ENCODE data around the gene SPSB3.

Gene SPSB3

DNA sequence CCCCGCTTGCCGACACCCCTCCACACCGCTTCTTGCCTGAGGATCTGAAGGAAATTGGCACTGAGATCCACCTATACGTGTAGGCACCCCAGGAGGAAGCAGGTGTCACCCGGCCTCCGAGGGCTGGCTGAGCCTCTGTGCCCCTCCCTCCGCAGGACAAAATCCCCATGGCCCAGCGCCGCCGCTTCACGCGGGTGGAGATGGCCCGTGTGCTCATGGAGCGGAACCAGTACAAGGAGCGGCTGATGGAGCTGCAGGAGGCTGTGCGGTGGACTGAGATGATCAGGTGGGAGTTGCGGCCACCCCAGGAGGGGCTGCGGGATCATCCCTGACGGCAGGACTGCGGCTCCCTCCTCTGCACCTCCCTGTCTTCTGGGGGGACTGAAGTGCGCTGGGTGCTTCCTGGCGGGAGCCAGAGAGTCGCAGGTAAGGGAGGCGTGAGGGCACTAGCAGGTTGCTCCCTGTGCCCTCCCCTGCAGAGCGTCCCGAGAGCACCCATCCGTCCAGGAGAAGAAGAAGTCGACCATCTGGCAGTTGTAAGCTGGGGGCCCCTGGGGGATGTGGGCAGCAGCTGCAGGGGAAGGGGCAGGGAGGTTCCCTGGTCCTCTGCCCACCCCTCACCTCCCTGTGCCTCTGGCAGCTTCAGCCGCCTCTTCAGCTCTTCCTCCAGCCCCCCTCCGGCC, 20.0 kb downstream of the SPSB3 start:
- no peak for DNase-seq

- DNase-seq: no peak
Measured at GRCh38 chr16:1761751-1762150, 20.6 kb downstream of the SPSB3 start.

- no peak for DNase-seq
Measured at GRCh38 chr16:1760911-1761310, 21.5 kb downstream of the SPSB3 start.

DNA sequence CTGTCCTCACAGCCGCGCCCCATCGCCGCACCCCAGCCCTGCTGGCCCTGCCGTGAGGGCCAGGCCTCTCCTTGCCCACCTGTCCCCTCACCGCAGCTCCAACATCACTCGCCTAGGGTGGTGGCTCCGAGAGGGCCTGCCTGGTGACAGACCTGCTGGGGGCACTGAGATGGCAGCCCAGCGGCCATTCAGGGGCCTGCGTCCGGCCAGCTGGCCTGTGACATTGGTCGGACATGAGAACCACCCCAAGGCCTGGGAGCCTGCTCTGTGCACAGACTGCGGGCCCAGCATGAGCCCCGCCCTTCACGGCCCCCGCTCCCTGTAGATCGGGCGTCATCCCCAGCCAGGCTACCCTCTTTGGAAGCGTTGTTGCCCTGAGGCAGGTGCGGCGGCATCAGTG, 22.9 kb downstream of the SPSB3 start:
- no peak for DNase-seq

DNA sequence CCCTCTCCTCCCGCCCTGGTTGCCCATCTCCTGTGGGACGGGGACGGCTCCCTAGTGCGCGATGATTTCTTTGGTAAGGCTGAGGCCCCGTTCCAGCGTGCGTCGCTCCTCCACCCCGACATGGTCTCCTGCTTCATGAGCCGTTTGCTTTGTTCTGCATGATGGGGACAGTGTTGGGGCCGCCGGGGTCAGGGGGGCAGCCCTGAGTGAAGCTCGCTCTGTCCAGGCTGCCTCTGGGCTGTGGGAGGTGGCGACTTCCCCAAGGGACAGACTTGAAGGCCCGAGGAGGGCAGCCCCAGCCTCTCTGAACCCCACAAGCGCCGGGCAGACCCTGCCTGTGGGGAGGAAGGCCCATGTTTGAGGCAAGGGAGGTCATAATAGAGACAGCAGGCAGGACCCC, 23.4 kb downstream of the SPSB3 start:
- DNase-seq: no peak

DNA sequence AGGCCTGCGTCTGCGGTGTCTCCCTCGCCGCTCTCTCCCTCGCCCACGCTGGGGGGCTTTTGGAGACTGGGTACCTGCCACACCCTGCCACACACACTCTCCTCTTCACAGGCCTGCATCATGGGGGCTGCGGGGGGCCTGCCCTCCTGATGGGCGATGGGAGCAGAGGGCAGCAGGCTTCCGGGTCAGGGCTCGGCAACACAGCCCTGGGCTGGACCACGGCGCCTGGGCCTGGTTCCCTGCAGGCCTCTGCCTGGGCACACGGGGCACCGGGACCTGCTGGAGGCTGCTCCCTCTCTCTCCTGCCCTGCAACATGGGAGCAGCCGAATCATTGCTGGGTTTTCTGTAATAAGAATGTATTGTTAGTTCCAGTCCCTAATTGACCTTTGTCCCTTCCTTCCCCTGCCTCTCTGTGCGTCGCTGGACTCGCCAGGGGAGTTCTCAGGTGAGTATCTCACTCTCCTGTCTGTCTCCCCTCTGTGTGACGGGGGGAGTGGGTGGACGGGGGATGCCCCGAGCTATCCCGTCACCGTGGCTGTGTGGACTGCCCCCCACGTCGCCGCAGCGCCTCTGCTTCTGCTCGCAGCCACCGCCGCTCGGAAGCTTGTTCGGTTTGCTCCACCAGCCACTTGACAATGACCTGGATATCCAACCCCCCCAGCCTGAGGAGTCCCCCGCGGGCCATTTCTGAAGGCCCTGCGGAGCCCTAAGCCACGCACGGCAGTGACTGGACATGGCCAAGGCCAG, 24.5 kb downstream of the SPSB3 start:
- no peak for DNase-seq

GRCh38 chr16:1754204-1754603, 28.2 kb downstream of the SPSB3 start:
- no peak for DNase-seq

GRCh38 chr16:1752853-1753252, 29.5 kb downstream of the SPSB3 start:
- DNase-seq: no peak

- no peak for DNase-seq
Measured at GRCh38 chr16:1751946-1752345, 30.4 kb downstream of the SPSB3 start.

GRCh38 chr16:1749152-1750117, 32.9 kb downstream of the SPSB3 start:
- no peak for DNase-seq

GRCh38 chr16:1747934-1748333, 34.4 kb downstream of the SPSB3 start:
- no peak for DNase-seq

- no peak for DNase-seq
Measured at GRCh38 chr16:1746693-1747195, 35.6 kb downstream of the SPSB3 start.

- DNase-seq: no peak
Measured at GRCh38 chr16:1745900-1746692, 36.3 kb downstream of the SPSB3 start.

DNA sequence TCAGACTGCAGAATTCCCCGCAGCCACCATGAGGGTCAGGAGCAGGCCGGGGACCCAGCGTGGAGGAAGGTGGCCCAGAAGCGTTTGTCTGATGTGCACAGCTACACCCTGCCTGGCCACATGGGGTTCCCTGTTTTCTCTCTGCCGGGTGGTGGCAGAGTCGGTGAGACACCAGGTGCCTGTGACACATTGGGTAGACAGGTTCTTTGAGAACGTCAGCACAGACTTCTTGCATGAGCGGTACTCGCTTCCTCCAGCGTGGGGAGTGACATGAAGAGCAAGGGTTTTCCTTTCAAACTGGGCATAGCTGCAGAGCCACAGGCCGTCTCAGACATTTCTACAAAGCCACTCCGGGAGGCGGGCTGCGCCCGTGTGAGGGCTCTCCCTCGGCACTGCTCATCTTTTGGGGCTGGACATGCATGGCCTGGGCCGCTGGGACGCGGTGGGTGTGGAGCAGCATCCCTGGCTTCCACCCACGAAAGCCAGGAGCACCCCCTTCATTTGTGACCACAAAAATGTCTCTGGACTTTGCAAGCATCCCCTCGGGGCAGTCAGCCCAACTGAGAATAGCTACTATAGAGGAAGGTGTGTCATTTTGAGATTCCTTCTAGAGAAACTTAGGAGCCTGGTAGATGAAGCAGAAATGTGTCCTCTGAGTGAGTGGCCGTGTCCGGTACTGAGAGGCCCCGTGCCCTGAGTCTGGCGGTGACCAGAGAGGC, 37.0 kb downstream of the SPSB3 start:
- no peak for DNase-seq

- no peak for DNase-seq
Measured at GRCh38 chr16:1744338-1744840, 38.0 kb downstream of the SPSB3 start.

- DNase-seq: no peak
Measured at GRCh38 chr16:1743376-1744337, 38.7 kb downstream of the SPSB3 start.

GRCh38 chr16:1741553-1742165, 40.7 kb downstream of the SPSB3 start:
- no peak for DNase-seq

DNA sequence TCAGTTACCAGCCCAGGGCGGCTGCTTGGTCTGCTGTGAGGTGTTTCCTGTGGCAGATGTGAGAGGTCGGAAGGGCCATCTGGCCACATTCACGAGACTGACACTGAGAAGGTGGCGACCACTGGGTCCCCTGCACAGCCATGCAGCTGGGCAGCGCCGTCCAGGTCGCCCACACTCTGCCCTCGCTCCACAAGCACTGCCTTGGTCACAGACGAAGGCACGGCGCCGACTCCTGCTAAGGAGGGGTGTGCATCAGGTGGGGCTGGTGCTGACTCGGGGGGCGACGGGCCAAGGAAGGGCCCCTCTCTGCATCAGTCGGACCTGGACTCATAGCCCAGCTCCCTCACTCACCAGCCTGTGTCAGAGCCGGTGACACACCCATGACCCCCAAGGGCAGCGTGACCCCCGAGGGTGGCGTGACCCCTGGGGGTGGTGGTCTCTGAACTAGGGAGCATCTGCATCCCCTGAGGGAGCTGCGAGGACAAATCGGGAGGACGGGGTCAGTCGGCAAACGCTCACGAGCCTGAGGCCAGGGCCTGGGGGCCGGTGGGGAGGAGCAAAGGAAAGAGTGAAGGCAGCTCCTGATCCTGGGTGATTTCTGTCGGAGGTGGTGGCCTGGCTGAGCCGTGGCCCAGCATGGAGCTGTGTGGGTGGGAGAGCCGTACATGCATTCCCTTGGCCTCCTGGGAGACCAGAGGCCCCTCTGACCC, 41.4 kb downstream of the SPSB3 start:
- no peak for DNase-seq

- no peak for DNase-seq
Measured at GRCh38 chr16:1740234-1740633, 42.1 kb downstream of the SPSB3 start.
